Activated T-cell treated with anti-CD3 and anti-CD28 coated beads for 48 hours (primary cell): ENCODE results near the gene PC.

Source experiments
- DNase-seq: peaks from one replicate; pipeline ENCODE4 v3.0.0-alpha.2; 2020; ENCODE audit warnings: low read depth

Gene PC

GRCh38 chr11:66912361-66912760 is 45.8 kb downstream of the PC start:
- DNase-seq, result no peak

GRCh38 chr11:66910669-66911068 is 47.5 kb downstream of the PC start:
- no peak for DNase-seq

GRCh38 chr11:66910016-66910415 is 48.2 kb downstream of the PC start:
- no peak for DNase-seq

DNA sequence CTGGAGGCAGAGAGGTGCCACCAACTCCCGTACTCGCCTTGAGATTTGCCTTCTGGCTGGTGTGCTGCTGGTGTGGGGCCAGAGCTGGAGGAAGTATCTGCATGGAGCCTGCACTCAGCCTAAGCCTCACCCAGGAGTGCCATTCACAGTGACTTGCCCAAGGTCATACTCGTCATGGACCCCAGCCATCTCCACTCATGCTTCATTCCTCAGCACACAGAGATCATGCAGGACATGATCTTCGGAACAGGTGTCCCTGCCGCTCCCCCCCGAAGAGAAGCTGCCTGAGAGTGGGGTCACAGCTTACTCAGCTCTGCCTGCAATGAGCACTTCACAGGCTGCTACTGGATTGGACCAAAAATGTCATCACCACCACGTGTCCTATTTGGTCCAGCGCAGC is 49.0 kb downstream of the PC start:
- DNase-seq, result no peak

DNA sequence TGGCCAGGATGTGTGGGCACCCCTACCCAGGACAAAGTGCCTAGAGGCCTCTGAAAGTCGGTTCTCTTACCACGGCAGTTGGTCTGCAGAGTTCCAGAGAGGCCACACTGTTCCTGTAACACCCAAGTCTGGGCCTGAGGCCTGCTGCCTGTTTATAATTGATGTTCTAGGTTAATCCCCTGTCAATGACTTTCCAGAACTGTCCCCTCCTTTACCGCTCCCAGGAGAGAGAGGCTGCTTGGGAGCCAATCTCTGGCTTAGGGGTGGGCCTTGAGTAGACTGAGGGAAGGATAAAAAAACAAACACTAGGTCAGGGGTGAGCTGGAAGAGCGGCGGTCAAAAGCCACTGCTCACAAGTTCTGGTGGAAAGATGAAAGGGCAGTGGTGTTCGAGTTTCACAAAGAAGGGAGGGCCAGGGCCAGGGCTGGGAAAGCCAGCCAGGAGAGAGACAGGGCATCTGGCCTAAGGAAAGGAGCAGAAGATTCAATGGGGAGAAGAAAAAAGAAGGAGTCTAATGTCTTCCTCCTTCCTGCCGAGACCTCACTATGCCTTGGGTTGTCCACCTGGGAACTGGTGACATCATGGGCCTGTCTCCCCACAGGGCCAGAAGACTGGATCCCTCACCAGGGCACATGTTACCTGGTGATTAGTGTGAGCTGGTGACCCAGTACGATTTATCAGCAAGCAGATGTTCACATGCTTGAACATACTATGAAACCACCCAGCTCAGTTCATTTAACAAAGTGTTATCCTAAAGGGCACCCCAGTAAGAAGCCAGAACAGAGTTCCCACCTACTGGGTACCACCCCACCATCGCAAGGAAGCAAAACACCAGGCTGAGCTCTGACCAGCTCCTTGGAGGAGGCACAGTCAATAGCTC is 50.2 kb downstream of the PC start:
- no peak for DNase-seq

- DNase-seq, result no peak
These were observed 52.0 kb downstream of the PC start for GRCh38 chr11:66906061-66906733.

- DNase-seq, result no peak
These were observed 52.6 kb downstream of the PC start for GRCh38 chr11:66905631-66906030.

GRCh38 chr11:66904981-66905521 is 53.1 kb downstream of the PC start:
- DNase-seq, result no peak

- no peak for DNase-seq
These were observed 53.6 kb downstream of the PC start for GRCh38 chr11:66904561-66904960.

GRCh38 chr11:66904055-66904454 is 54.1 kb downstream of the PC start:
- no peak for DNase-seq

- no peak for DNase-seq
These were observed 55.6 kb downstream of the PC start for GRCh38 chr11:66902486-66903177.

- no peak for DNase-seq
These were observed 56.2 kb downstream of the PC start for GRCh38 chr11:66901964-66902390.

GRCh38 chr11:66894141-66894540 is 64.0 kb downstream of the PC start:
- no peak for DNase-seq

GRCh38 chr11:66892911-66893310 is 65.3 kb downstream of the PC start:
- no peak for DNase-seq

- peak; percentile 60 for DNase-seq
These were observed 66.1 kb downstream of the PC start for GRCh38 chr11:66891851-66892660.

- DNase-seq, result no peak
These were observed 68.2 kb downstream of the PC start for GRCh38 chr11:66889960-66890359.

GRCh38 chr11:66888282-66888681 is 69.9 kb downstream of the PC start:
- no peak for DNase-seq

DNA sequence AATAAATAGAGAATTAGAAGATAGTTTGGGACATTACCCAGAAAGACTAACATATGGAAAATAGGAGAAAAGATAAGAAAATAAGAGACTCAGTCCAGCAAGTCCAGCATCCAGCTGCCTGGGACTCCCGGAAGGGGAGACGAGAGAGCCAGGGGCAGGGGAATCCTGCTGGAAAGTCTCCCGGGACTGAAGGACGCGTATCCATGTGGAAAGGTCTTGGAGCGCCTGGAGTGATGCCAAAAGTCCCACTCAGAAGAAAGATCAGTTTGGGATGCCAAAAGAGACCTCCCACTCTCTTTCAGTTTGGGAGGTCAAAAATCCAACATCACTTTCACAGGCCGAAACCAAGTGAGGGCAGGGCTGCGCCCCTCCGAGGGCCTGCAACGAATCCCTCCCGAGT is 70.7 kb downstream of the PC start:
- no peak for DNase-seq

DNA sequence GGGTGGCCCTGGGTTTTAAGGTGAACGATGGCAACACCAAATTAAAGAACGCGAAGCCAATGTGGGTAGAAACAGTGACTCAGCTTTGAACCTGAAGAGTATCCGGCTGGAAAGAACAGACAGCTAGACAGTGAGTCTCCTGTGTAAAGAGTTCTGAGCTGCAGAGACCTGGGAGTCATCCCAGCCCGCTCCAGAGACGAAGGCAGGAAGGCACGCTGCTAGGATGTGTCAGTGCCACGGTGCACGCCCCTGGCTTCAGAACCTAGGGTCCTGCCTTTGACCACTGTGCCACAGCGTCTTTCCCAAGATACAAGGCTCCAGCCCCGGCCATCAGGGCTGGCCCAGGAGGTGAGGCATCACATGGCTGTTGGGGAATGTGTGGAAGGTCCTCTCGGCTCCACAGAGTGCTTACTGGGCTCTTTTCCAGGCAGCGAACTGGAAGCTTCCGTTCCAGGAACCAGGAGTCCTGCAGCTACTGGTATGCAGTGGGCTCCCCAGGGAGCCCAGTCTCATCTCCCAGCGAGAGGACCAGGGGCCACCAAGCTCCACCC is 71.4 kb downstream of the PC start:
- no peak for DNase-seq

GRCh38 chr11:66885950-66886440 is 72.2 kb downstream of the PC start:
- no peak for DNase-seq

DNA sequence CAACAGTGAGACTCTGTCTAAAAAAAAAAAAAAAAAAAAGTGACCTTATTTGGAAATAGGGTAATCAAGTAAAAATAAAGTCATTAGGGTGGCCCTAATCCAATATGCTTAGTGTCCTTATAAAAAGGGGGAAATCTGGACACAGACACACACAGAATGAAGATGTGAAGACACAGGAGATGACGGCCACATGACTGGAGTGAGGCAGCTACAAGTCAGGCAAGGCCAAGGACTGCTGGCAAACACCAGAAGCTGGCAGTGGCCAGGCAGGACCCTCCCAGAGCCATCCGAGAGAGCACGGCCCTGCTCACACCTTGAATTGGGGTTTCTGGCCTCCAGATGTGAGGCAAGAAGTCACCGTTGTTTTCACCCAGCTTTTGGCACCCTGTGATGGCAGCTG is 72.7 kb downstream of the PC start:
- no peak for DNase-seq
